ENCODE measurements around the gene SMG1.
"Not testable (repeated sequence)": the region's sequence is repeated elsewhere in the genome, so short reads cannot be mapped to it uniquely, and the experiment has no call there.

The SMG1 gene

GRCh38 chr16:18877259-18877658 is 48.9 kb downstream of the SMG1 start:
- not testable (repeated sequence) for ATAC-seq (ENCODE audit: insufficient read depth, low read depth); H3K27me3 ChIP-seq (ENCODE audit: insufficient read depth, low read length, poor library complexity)

GRCh38 chr16:18876301-18876700 is 49.9 kb downstream of the SMG1 start:
- H3K4me2 ChIP-seq (ENCODE audit: insufficient read depth, low read length); H4K20me1 ChIP-seq (ENCODE audit: insufficient read depth, low read length); H3K27me3 ChIP-seq (ENCODE audit: insufficient read depth, low read length, poor library complexity); H3K27ac ChIP-seq (ENCODE audit: low read length); DNase-seq; H2AFZ ChIP-seq (ENCODE audit: low read depth, low read length); H3K9me3 ChIP-seq (ENCODE audit: insufficient read depth, low read length, severe bottlenecking); H3K79me2 ChIP-seq (ENCODE audit: insufficient read depth, low read length); H3K4me1 ChIP-seq (ENCODE audit: insufficient read depth, low read length); H3K4me3 ChIP-seq (ENCODE audit: low read depth in 1 of 2, low read length in 2 of 2); H3K9ac ChIP-seq (ENCODE audit: low read depth, low read length); ATAC-seq (ENCODE audit: insufficient read depth, low read depth): not testable (repeated sequence)
- H3K36me3 ChIP-seq (ENCODE audit: insufficient read depth, low read length) = peaks cover 42% of the 10 kb centered on the region

More at GRCh38 chr16:18877259-18877658, 48.9 kb downstream of the SMG1 start:
- H3K4me1 ChIP-seq (ENCODE audit: insufficient read depth, low read length); H3K4me3 ChIP-seq (ENCODE audit: low read depth in 1 of 2, low read length in 2 of 2); H2AFZ ChIP-seq (ENCODE audit: low read depth, low read length); H3K27ac ChIP-seq (ENCODE audit: low read length); DNase-seq; H4K20me1 ChIP-seq (ENCODE audit: insufficient read depth, low read length); H3K79me2 ChIP-seq (ENCODE audit: insufficient read depth, low read length); H3K4me2 ChIP-seq (ENCODE audit: insufficient read depth, low read length); H3K9me3 ChIP-seq (ENCODE audit: insufficient read depth, low read length, severe bottlenecking); H3K9ac ChIP-seq (ENCODE audit: low read depth, low read length): not testable (repeated sequence)
- peaks cover 45% of the 10 kb centered on the region for H3K36me3 ChIP-seq (ENCODE audit: insufficient read depth, low read length)

GRCh38 chr16:18869043-18869771 is 57.0 kb downstream of the SMG1 start:
- H3K4me3 ChIP-seq (ENCODE audit: low read depth in 1 of 2, low read length in 2 of 2); H3K9me3 ChIP-seq (ENCODE audit: insufficient read depth, low read length, severe bottlenecking); H3K27ac ChIP-seq (ENCODE audit: low read length); H3K9ac ChIP-seq (ENCODE audit: low read depth, low read length); H3K27me3 ChIP-seq (ENCODE audit: insufficient read depth, low read length, poor library complexity); H3K79me2 ChIP-seq (ENCODE audit: insufficient read depth, low read length); H4K20me1 ChIP-seq (ENCODE audit: insufficient read depth, low read length); ATAC-seq (ENCODE audit: insufficient read depth, low read depth); H3K4me2 ChIP-seq (ENCODE audit: insufficient read depth, low read length); DNase-seq; H2AFZ ChIP-seq (ENCODE audit: low read depth, low read length); H3K4me1 ChIP-seq (ENCODE audit: insufficient read depth, low read length): not testable (repeated sequence)
- H3K36me3 ChIP-seq (ENCODE audit: insufficient read depth, low read length) = peaks cover 50% of the 10 kb centered on the region

- H3K9me3 ChIP-seq (ENCODE audit: insufficient read depth, low read length, severe bottlenecking); H3K9ac ChIP-seq (ENCODE audit: low read depth, low read length); H3K4me3 ChIP-seq (ENCODE audit: low read depth in 1 of 2, low read length in 2 of 2); H3K4me2 ChIP-seq (ENCODE audit: insufficient read depth, low read length); H3K27me3 ChIP-seq (ENCODE audit: insufficient read depth, low read length, poor library complexity); ATAC-seq (ENCODE audit: insufficient read depth, low read depth); H2AFZ ChIP-seq (ENCODE audit: low read depth, low read length); H3K4me1 ChIP-seq (ENCODE audit: insufficient read depth, low read length); H4K20me1 ChIP-seq (ENCODE audit: insufficient read depth, low read length); DNase-seq; H3K27ac ChIP-seq (ENCODE audit: low read length); H3K79me2 ChIP-seq (ENCODE audit: insufficient read depth, low read length): not testable (repeated sequence)
- peaks cover 53% of the 10 kb centered on the region for H3K36me3 ChIP-seq (ENCODE audit: insufficient read depth, low read length)
Observed at GRCh38 chr16:18866277-18866823, 59.9 kb downstream of the SMG1 start.

GRCh38 chr16:18862891-18863290 is 63.3 kb downstream of the SMG1 start:
- DNase-seq; H3K27ac ChIP-seq (ENCODE audit: low read length); H2AFZ ChIP-seq (ENCODE audit: low read depth, low read length); H3K9ac ChIP-seq (ENCODE audit: low read depth, low read length); H3K9me3 ChIP-seq (ENCODE audit: insufficient read depth, low read length, severe bottlenecking); H3K79me2 ChIP-seq (ENCODE audit: insufficient read depth, low read length); H3K4me3 ChIP-seq (ENCODE audit: low read depth in 1 of 2, low read length in 2 of 2); H4K20me1 ChIP-seq (ENCODE audit: insufficient read depth, low read length); H3K27me3 ChIP-seq (ENCODE audit: insufficient read depth, low read length, poor library complexity); H3K4me1 ChIP-seq (ENCODE audit: insufficient read depth, low read length); H3K4me2 ChIP-seq (ENCODE audit: insufficient read depth, low read length); ATAC-seq (ENCODE audit: insufficient read depth, low read depth): not testable (repeated sequence)
- H3K36me3 ChIP-seq (ENCODE audit: insufficient read depth, low read length) = peaks cover 44% of the 10 kb centered on the region

GRCh38 chr16:18855196-18855595 is 71.0 kb downstream of the SMG1 start:
- no peak overlapping the region for H3K9ac ChIP-seq (ENCODE audit: low read depth, low read length)
- no peaks in the 10 kb centered on the region for H3K4me1 ChIP-seq (ENCODE audit: insufficient read depth, low read length)
- DNase-seq (no peak), ATAC-seq (ENCODE audit: insufficient read depth, low read depth) (no peak)
- H3K27ac ChIP-seq (ENCODE audit: low read length) = no peak overlapping the region
- TF ChIP-seq CTCF (IDR thresholded peaks at IDR 0.05; ENCODE audit: borderline replicate concordance, extremely low read depth, low read length, poor library complexity, severe bottlenecking) (no peak), EZH2 (IDR thresholded peaks at IDR 0.05; ENCODE audit: borderline replicate concordance, low read depth, low read length, severe bottlenecking) (no peak)
- H2AFZ ChIP-seq (ENCODE audit: low read depth, low read length) = no peak overlapping the region
- 0 out of 2 replicates have a peak, but pooled peaks cover 4% of the 10 kb centered on the region for H4K20me1 ChIP-seq (ENCODE audit: insufficient read depth, low read length)
- no peaks in the 10 kb centered on the region for H3K27me3 ChIP-seq (ENCODE audit: insufficient read depth, low read length, poor library complexity)
- no peak overlapping the region for H3K4me3 ChIP-seq (ENCODE audit: low read depth in 1 of 2, low read length in 2 of 2)
- peaks cover 83% of the 10 kb centered on the region for H3K36me3 ChIP-seq (ENCODE audit: insufficient read depth, low read length)
- no peaks in the 10 kb centered on the region for H3K79me2 ChIP-seq (ENCODE audit: insufficient read depth, low read length)
- H3K9me3 ChIP-seq (ENCODE audit: insufficient read depth, low read length, severe bottlenecking) = no peaks in the 10 kb centered on the region
- H3K4me2 ChIP-seq (ENCODE audit: insufficient read depth, low read length) = no peak overlapping the region

Data from DND-41 (cell line).